Body of pancreas (tissue), 4 donors: ENCODE measurements around the gene KATNB1. TPM values are rescaled to one million over a fixed set of nuclear protein-coding genes. Genes with fewer than 3 reads are reported as not detected.
A peak's percentile ranks its signal among the peaks of the same experiment; 100 is the strongest.

ENCODE experiments used
- ATAC-seq: fragments of 150-250 bp; one replicate; pipeline ENCODE4 v1.9.1; 2016
- DNase-seq, 4 donors: peaks; one replicate each; pipeline ENCODE4 v3.0.0-alpha.2; 2019
- H3K27ac ChIP-seq, 4 donors: fragments of 200-600 bp; sonication (generic); 1 replicate in 3 of 4; 2 replicates in 1 of 4; pipeline versions ENCODE4 v1.5.1 to v1.6.1; 2016 to 2019; ENCODE audit warnings: mild to moderate bottlenecking in 1 of 4, mixed read lengths in 1 of 4, moderate library complexity in 1 of 4
- H3K27me3 ChIP-seq, 2 donors: fragments of 200-600 bp; sonication (generic); one replicate each; pipeline ENCODE4 v1.6.0; 2016; ENCODE audit warnings: mild to moderate bottlenecking in 1 of 2
- H3K36me3 ChIP-seq, 2 donors: fragments of 200-600 bp; sonication (generic); replicated peaks in 1 of 2; 2 replicates each; pipeline ENCODE4 v1.5.1; 2016; ENCODE audit warnings: low read depth in 2 of 2; ENCODE audit not compliant: insufficient read depth in 1 of 2
- H3K4me1 ChIP-seq: fragments of 200-600 bp; sonication (generic); one replicate; pipeline ENCODE4 v1.6.0; 2016
- H3K4me3 ChIP-seq, 2 donors: fragments of 200-600 bp; sonication (generic); 1 replicate in 1 of 2; 2 replicates in 1 of 2; pipeline ENCODE4 v1.5.1; 2016 to 2019
- H3K9me3 ChIP-seq, 3 donors: fragments of 200-600 bp; sonication (generic); 1 replicate in 2 of 3; 2 replicates in 1 of 3; pipeline ENCODE4 v1.5.1; 2016
- POLR2A ChIP-seq, 3 donors: fragments of 450-650 bp; IDR thresholded peaks; one replicate each; pipeline ENCODE4 v1.6.1; 2016; ENCODE audit warnings: antibody characterized with exemption in 3 of 3, mild to moderate bottlenecking in 2 of 3
- WGBS, 2 donors: methylation state at CpG; one replicate each; pipeline ENCODE4 v1.1.5; 2017; 5-methylcytosine and 5-hydroxymethylcytosine counted together
- intact Hi-C: fragments of 100-400 bp; cut with DNase I; formaldehyde crosslinking; loops from one replicate; pipeline ENCODE4 v1.15.1; 2023
- total RNA-seq, 2 donors: library from RNA; depleted of rRNA; stranded (reverse); fragments of >200 nt; gene quantifications; one replicate each; pipeline ENCODE4 v1.1.0, GENCODE V29; 2016
- TF ChIP-seq, protein P1 (sequence below), 7 experiments: fragments of 450-650 bp in 4 of 7; fragments of 200-600 bp in 3 of 7; sonication (generic) in 3 of 7; IDR thresholded peaks; one replicate each; pipeline ENCODE4 v1.5.1; 2016 to 2019; ENCODE audit warnings: antibody characterized with exemption in 7 of 7

Gene KATNB1
- total RNA-seq, 2 donors from 2014 or later = 13.7 to 14.2 TPM

DNA sequence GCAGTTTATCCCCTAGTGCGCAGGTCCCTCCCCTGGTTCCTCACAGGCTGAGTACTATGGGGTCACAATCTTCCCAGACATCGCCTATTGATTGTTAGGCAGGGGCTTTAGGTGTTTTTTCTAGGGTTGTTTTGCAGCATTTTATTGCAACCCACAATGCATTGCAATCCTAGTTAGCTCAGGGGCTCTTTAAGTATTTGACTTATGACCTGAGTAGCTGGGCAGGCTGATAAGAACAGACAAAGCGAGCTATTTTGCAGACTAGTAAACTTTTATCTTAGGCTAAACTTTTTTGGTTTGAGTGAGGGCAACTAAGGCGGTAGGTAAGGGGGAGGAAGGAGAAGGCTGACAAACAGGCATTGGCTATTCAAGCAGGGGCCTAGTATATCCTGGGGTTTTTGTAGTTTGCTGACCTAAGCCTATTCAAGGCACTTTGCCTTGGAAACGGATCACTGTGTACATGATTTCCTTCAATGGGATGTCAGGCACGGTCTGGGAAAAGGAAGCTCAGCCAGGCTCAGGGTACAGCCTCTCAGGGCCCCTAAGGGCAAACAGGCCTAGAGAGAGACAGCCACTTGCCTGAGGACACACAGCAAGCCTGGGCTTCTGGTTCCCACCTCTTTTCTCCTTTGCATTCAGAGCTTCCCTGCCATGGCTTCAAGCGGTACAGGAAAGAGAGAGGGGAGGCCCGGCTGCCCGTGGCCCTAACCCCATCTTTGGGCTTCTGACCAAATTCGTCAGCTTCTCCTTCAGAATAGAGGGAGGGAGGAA lies 34.6 kb upstream of the KATNB1 start:
- TF ChIP-seq POLR2A (IDR thresholded peaks at IDR 0.05) = no peak
- TF ChIP-seq, protein P1, sequence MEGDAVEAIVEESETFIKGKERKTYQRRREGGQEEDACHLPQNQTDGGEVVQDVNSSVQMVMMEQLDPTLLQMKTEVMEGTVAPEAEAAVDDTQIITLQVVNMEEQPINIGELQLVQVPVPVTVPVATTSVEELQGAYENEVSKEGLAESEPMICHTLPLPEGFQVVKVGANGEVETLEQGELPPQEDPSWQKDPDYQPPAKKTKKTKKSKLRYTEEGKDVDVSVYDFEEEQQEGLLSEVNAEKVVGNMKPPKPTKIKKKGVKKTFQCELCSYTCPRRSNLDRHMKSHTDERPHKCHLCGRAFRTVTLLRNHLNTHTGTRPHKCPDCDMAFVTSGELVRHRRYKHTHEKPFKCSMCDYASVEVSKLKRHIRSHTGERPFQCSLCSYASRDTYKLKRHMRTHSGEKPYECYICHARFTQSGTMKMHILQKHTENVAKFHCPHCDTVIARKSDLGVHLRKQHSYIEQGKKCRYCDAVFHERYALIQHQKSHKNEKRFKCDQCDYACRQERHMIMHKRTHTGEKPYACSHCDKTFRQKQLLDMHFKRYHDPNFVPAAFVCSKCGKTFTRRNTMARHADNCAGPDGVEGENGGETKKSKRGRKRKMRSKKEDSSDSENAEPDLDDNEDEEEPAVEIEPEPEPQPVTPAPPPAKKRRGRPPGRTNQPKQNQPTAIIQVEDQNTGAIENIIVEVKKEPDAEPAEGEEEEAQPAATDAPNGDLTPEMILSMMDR (IDR thresholded peaks at IDR 0.05) = no peak
- no peak overlapping the region for H3K4me3 ChIP-seq
- H3K36me3 ChIP-seq = no peaks in the 10 kb centered on the region
- peaks cover 46% of the 10 kb centered on the region for H3K4me1 ChIP-seq
- ATAC-seq (peak; percentile 63), DNase-seq (peak in 1 of 4 donors; percentile 28)
- WGBS, 2 donors = 33 to 40% methylated on average over 10 of the region's 10 CpGs
- no peaks in the 10 kb centered on the region for H3K9me3 ChIP-seq
- no peaks in the 10 kb centered on the region for H3K27me3 ChIP-seq
- intact Hi-C loops = no loop called here
- peak overlapping the region in 3 of 4 donors; percentile 60 to 68 (median 63) for H3K27ac ChIP-seq

DNA sequence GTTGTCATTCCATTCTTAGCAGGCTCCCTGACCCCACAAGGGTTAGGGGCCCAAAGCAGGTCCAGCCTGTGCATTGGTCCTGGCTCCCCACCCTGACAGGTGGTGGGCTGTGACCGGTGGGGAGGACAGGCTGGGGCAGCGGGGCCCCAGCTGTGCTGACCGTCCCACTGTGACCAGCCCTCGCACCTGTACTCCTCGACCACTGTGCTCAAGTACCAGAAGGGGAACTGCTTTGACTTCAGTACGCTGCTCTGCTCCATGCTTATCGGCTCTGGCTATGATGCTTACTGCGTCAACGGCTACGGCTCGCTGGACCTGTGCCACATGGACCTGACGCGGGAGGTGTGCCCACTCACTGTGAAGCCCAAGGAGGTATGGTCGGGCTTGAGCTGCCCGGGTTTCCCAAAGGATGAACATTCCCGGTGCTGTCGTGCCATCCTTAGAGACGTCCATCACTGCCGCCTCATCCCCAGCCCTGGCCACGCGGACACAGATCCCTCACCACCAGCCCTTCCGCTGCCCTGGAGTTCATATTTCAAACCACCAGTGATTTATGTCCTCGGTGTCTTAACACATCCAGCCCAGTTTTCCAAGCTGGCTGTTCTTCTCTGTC lies 33.7 kb upstream of the KATNB1 start:
- peaks cover 46% of the 10 kb centered on the region for H3K4me1 ChIP-seq
- H3K9me3 ChIP-seq = no peaks in the 10 kb centered on the region
- H3K36me3 ChIP-seq = no peaks in the 10 kb centered on the region
- H3K4me3 ChIP-seq = no peak overlapping the region
- 86 to 89% methylated on average over 13 to 20 of the region's 23 CpGs for WGBS, 2 donors
- intact Hi-C loops = no loop called here
- ATAC-seq (no peak), DNase-seq (no peak)
- no peak for TF ChIP-seq POLR2A (IDR thresholded peaks at IDR 0.05)
- TF ChIP-seq, protein P1 (IDR thresholded peaks at IDR 0.05) = no peak
- no peaks in the 10 kb centered on the region for H3K27me3 ChIP-seq
- peak overlapping the region in 3 of 4 donors; percentile 60 to 68 (median 63) for H3K27ac ChIP-seq

DNA sequence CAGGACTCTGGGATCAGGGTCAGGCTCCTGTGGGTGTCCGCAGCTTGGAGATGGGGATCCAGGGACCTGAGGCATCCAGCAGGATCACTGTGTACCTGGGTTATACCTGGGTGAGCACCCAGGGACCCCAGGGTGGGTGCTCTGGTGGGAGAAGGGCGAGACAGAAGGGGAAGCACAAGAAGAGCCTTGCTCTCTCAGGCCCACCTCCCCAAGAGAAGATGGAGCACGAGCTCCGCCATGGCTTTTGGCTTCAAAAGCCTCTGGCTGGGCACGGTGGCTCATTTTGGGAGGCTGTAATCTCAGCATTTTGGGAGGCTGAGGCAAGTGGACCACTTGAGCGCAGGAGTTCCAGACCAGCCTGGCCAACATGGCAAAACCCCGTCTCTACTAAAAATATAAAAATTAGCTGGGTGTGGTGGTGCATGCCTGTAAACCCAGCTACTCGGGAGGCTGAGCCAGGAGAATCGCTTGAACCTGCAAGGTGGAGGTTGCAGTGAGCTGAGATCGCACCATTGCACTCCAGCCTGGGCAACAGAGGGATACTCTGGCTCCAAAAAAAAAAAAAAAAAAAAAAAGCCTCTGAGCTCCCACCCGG lies 32.1 kb upstream of the KATNB1 start:
- ATAC-seq (no peak), DNase-seq (no peak)
- H3K4me3 ChIP-seq = no peak overlapping the region
- H3K27ac ChIP-seq = peak overlapping the region in 2 of 4 donors; percentile 45 to 48
- no peaks in the 10 kb centered on the region for H3K9me3 ChIP-seq
- WGBS, 2 donors = 56 to 68% methylated on average over 11 of the region's 11 CpGs
- TF ChIP-seq, protein P1 (IDR thresholded peaks at IDR 0.05) = no peak
- no peak for TF ChIP-seq POLR2A (IDR thresholded peaks at IDR 0.05)
- H3K27me3 ChIP-seq = no peaks in the 10 kb centered on the region
- intact Hi-C loops = no loop called here
- H3K36me3 ChIP-seq = no peaks in the 10 kb centered on the region
- peaks cover 41% of the 10 kb centered on the region for H3K4me1 ChIP-seq

DNA sequence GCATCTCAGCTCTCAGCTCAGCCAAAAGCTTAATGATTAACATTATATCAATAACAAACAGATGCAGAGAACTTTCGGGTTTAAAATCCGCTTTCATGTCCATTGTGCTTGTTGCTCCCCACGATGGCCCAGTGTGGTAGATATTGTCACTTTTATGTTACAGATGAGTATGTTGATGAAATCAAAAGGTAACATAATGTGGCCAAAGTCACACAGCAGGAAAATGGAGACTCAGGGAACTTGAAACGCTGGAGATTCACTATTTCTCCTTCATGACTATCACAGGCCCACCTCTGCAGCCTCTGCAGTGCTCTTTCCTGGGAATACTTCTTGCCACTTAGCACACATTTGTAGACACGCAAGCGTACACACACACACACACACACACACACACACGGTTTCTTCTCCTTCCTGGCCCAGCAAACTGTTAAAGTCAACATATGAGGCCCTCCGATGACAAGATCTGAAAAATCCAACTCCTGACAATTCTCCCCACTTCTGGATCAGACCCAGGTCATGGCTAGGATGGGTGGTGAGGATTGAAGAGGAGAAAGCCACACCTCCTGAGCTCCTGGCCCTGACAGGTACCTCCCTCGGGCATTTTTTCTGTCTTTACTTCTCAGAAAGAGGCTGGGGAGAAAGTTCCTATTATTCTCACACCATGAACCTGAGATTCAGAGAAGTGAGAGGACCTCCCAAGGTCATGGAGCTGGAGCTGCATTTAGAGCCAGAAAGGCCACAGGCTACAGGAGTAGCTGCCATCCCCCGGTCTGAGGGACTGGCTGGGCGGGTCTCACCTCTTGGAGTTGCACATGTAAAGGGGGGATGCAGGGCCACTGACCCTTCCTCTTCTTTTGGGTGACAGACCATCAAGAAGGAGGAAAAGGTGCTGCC lies 31.3 kb upstream of the KATNB1 start:
- DNase-seq = peak in 1 of 4 donors; percentile 31
- Histone ChIP-seq H3K4me3 (no peak overlapping the region), H3K36me3 (no peaks in the 10 kb centered on the region), H3K9me3 (no peaks in the 10 kb centered on the region), H3K27me3 (no peaks in the 10 kb centered on the region), H3K4me1 (peaks cover 37% of the 10 kb centered on the region), H3K27ac (peak overlapping the region; percentile 45 to 70 (median 55))
- TF ChIP-seq POLR2A (IDR thresholded peaks at IDR 0.05) = no peak
- TF ChIP-seq, protein P1 (IDR thresholded peaks at IDR 0.05) = no peak
- WGBS, 2 donors = 24 to 27% methylated on average over 11 of the region's 11 CpGs
- ATAC-seq = peak; percentile 55
- intact Hi-C loops = no loop called here
